Nephron progenitor cell (in vitro differentiated cells): ENCODE measurements around the gene RALBP1.

Experiments used
- DNase-seq: peaks from one replicate; pipeline ENCODE4 v3.0.0; 2021
- H3K27ac Mint-ChIP-seq: 2 replicates; pipeline ENCODE4 v1.8.0; 2021; ENCODE audit warnings: mild to moderate bottlenecking, moderate library complexity, mixed read lengths
- H3K27me3 Mint-ChIP-seq: 2 replicates; pipeline ENCODE4 v1.8.0; 2021; ENCODE audit warnings: mild to moderate bottlenecking, low read depth, mixed read lengths; ENCODE audit not compliant: poor library complexity
- H3K36me3 Mint-ChIP-seq: 2 replicates; pipeline ENCODE4 v1.8.0; 2021; ENCODE audit warnings: low read depth, mixed read lengths
- H3K4me1 Mint-ChIP-seq: 2 replicates; pipeline ENCODE4 v1.8.0; 2021; ENCODE audit warnings: mixed read lengths
- H3K4me3 Mint-ChIP-seq: 2 replicates; pipeline ENCODE4 v1.8.0; 2021; ENCODE audit warnings: mild to moderate bottlenecking, moderate library complexity, mixed read lengths
- H3K9me3 Mint-ChIP-seq: 2 replicates; pipeline ENCODE4 v1.8.0; 2021; ENCODE audit warnings: mild to moderate bottlenecking, moderate library complexity, mixed read lengths
- TF ChIP-seq, protein P1 (sequence below): fragments of 200-600 bp; sonication (generic); IDR thresholded peaks from 2 replicates; pipeline ENCODE4 v1.5.0; 2021; ENCODE audit warnings: antibody characterized with exemption

RALBP1 gene

DNA sequence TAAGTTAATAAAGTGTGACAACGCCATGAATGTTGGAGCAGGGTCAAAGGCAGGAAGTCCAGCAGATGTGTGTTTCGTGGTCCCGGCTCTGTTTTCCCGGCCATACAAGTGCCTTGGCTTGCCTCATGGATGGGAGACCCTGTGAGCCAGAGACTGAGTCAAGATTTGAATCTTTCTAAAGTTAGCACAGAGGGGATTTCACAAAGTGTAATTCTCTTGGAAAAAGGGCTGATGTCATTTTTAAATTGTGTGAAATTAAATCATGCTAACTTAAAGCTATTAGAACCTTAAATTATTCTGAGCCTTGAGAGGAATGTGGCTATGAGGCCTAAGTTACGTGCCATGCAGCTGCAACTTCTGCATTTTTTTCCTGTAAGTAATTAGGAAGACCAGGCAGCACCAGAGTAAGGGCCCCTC, 38.3 kb upstream of the RALBP1 start:
- Mint-ChIP-seq H3K27ac (peak overlapping the region; percentile 86), H3K27me3 (no peaks in the 10 kb centered on the region), H3K9me3 (peaks cover 7% of the 10 kb centered on the region), H3K36me3 (no peaks in the 10 kb centered on the region), H3K4me1 (peaks cover 38% of the 10 kb centered on the region), H3K4me3 (no peak overlapping the region)
- DNase-seq: no peak
- TF ChIP-seq, protein P1, sequence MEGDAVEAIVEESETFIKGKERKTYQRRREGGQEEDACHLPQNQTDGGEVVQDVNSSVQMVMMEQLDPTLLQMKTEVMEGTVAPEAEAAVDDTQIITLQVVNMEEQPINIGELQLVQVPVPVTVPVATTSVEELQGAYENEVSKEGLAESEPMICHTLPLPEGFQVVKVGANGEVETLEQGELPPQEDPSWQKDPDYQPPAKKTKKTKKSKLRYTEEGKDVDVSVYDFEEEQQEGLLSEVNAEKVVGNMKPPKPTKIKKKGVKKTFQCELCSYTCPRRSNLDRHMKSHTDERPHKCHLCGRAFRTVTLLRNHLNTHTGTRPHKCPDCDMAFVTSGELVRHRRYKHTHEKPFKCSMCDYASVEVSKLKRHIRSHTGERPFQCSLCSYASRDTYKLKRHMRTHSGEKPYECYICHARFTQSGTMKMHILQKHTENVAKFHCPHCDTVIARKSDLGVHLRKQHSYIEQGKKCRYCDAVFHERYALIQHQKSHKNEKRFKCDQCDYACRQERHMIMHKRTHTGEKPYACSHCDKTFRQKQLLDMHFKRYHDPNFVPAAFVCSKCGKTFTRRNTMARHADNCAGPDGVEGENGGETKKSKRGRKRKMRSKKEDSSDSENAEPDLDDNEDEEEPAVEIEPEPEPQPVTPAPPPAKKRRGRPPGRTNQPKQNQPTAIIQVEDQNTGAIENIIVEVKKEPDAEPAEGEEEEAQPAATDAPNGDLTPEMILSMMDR: no peak

GRCh38 chr18:9437672-9438071, 37.6 kb upstream of the RALBP1 start:
- Mint-ChIP-seq H3K36me3 (no peaks in the 10 kb centered on the region), H3K9me3 (peaks cover 7% of the 10 kb centered on the region), H3K4me3 (no peak overlapping the region), H3K4me1 (peaks cover 38% of the 10 kb centered on the region), H3K27me3 (no peaks in the 10 kb centered on the region), H3K27ac (no peak overlapping the region)
- no peak for DNase-seq
- TF ChIP-seq, protein P1: no peak

DNA sequence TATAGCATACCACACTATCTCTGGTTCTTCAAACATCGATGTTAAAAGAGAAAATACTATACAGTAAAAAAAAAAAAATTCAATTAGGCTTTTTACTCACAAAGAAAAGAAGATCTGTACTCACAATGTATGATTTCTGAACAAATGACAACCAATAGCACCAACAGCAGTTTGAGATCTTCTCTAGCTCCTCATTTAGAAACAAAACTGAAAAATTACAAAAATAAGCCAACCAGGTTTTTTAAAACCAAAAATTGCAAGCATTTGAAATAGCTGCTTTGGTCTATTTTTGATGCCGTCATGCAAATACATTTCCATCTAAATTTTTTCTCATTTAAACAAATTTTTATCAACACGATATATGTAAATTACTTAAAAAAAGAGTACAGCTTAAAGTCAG, 34.3 kb upstream of the RALBP1 start:
- peaks cover 16% of the 10 kb centered on the region for H3K4me1 Mint-ChIP-seq
- peaks cover 6% of the 10 kb centered on the region for H3K9me3 Mint-ChIP-seq
- no peaks in the 10 kb centered on the region for H3K27me3 Mint-ChIP-seq
- TF ChIP-seq, protein P1: no peak
- H3K27ac Mint-ChIP-seq: no peak overlapping the region
- H3K4me3 Mint-ChIP-seq: no peak overlapping the region
- no peak for DNase-seq
- H3K36me3 Mint-ChIP-seq: no peaks in the 10 kb centered on the region

- H3K27ac Mint-ChIP-seq: no peak overlapping the region
- no peak for DNase-seq
- H3K4me3 Mint-ChIP-seq: no peak overlapping the region
- peaks cover 14% of the 10 kb centered on the region for H3K36me3 Mint-ChIP-seq
- peaks cover 27% of the 10 kb centered on the region for H3K9me3 Mint-ChIP-seq
- H3K27me3 Mint-ChIP-seq: peaks cover 3% of the 10 kb centered on the region
- peaks cover 8% of the 10 kb centered on the region for H3K4me1 Mint-ChIP-seq
- TF ChIP-seq, protein P1: no peak
Measured at GRCh38 chr18:9444549-9444948, 30.8 kb upstream of the RALBP1 start.

GRCh38 chr18:9446839-9447238, 28.5 kb upstream of the RALBP1 start:
- DNase-seq: no peak
- H3K4me1 Mint-ChIP-seq: peaks cover 20% of the 10 kb centered on the region
- peaks cover 27% of the 10 kb centered on the region for H3K9me3 Mint-ChIP-seq
- TF ChIP-seq, protein P1: no peak
- H3K27ac Mint-ChIP-seq: no peak overlapping the region
- peaks cover 14% of the 10 kb centered on the region for H3K36me3 Mint-ChIP-seq
- no peak overlapping the region for H3K4me3 Mint-ChIP-seq
- H3K27me3 Mint-ChIP-seq: peaks cover 3% of the 10 kb centered on the region

DNA sequence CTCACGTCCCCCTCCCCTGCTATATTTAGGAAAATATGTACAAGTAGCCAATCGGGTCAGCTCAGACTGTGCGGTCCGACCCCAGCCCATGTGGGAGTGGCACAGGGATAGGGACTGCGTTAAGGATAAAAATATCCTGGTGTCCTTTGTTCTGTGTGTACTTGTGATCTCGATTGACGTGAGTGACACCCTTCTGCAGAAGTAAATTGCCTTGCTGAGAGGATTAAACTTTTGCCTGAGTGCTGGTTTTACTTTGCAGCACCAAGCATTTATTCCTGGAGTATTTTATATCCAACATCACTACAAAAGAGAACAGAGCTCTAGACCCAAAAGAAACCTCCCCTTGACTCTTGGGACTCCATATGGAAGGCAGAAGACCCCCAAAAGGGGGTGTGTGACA, 28.0 kb upstream of the RALBP1 start:
- H3K36me3 Mint-ChIP-seq: peaks cover 14% of the 10 kb centered on the region
- H3K4me3 Mint-ChIP-seq: no peak overlapping the region
- H3K27ac Mint-ChIP-seq: no peak overlapping the region
- peaks cover 20% of the 10 kb centered on the region for H3K4me1 Mint-ChIP-seq
- H3K27me3 Mint-ChIP-seq: peaks cover 3% of the 10 kb centered on the region
- no peak for DNase-seq
- peaks cover 27% of the 10 kb centered on the region for H3K9me3 Mint-ChIP-seq
- TF ChIP-seq, protein P1: no peak
